Measurements from ENCODE around the gene E2F6. TPM values are rescaled to one million over a fixed set of nuclear protein-coding genes. Genes with fewer than 3 reads are reported as not detected.

E2F6 gene
- total and polyA plus RNA-seq, 2 donors = 8.3 to 11.0 TPM

DNA sequence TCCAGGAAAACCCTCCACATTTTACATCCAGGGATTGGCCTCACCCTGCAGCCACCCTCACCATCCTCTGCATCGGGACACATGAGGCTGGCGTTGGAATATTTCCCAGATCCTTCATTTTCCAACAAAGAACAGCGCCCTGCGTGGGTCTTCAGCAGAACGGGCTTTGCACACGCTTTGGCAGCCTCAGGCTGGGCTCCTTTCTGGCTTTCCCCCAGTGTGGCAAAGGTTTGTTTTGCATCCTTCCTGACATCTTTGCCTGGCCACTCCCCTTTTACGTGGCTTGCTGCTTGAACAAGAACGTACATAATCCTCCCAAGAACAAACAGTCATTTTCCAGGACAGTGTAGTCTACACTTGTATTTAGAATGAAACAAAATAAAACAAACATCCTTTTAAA lies 42.3 kb upstream of the E2F6 start:
- no peak overlapping the region for H3K27ac ChIP-seq (ENCODE audit: low read depth in 1 of 2, low read length in 1 of 2)
- H3K36me3 ChIP-seq (ENCODE audit: control insufficient read depth in 2 of 2, insufficient read depth in 2 of 2, low read length in 1 of 2) = no peaks in the 10 kb centered on the region
- no peak overlapping the region for H3K4me3 ChIP-seq (ENCODE audit: low read length in 2 of 2)
- H3K9me3 ChIP-seq (ENCODE audit: control insufficient read depth in 2 of 2, insufficient read depth in 1 of 2, low read length in 1 of 2) = no peaks in the 10 kb centered on the region
- H3K4me1 ChIP-seq (ENCODE audit: control insufficient read depth in 2 of 2, insufficient read depth in 2 of 2, low read length in 2 of 2) = no peaks in the 10 kb centered on the region
- WGBS = 89% methylated on average over 8 of the region's 8 CpGs
- no peak for DNase-seq (ENCODE audit: low read depth in 6 of 9, low spot score in 9 of 9)
- H3K27me3 ChIP-seq (ENCODE audit: control insufficient read depth in 2 of 2, insufficient read depth in 1 of 2, low read length in 1 of 2) = peaks cover 0 to 2% of the 10 kb centered on the region in 2 donors

DNA sequence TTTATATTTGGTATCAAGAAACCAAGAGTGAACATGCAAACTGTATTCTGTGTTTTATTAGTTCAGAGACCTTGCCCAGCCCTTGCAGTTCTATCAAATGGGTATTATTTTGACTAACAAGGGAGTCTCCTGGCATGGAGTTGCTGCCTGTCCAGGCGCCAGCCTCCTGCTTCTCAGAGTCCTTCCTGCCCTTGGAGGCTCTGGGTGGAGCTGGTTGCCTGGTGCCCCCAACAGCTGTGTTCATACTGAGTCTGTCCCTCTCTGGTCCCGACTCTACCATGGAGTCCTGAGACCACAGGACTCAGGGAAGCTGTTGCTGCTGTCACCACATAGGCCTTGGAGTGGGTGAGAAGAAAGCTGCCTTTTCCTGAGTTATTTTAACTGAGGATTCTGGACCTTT lies 41.6 kb upstream of the E2F6 start:
- H3K9me3 ChIP-seq (ENCODE audit: control insufficient read depth in 2 of 2, insufficient read depth in 1 of 2, low read length in 1 of 2) = no peaks in the 10 kb centered on the region
- DNase-seq (ENCODE audit: low read depth in 6 of 9, low spot score in 9 of 9) = no peak
- H3K27ac ChIP-seq (ENCODE audit: low read depth in 1 of 2, low read length in 1 of 2) = no peak overlapping the region
- H3K36me3 ChIP-seq (ENCODE audit: control insufficient read depth in 2 of 2, insufficient read depth in 2 of 2, low read length in 1 of 2) = no peaks in the 10 kb centered on the region
- H3K27me3 ChIP-seq (ENCODE audit: control insufficient read depth in 2 of 2, insufficient read depth in 1 of 2, low read length in 1 of 2) = peaks cover 0 to 2% of the 10 kb centered on the region in 2 donors
- no peak overlapping the region for H3K4me3 ChIP-seq (ENCODE audit: low read length in 2 of 2)
- WGBS = 92% methylated on average over 2 of the region's 2 CpGs
- H3K4me1 ChIP-seq (ENCODE audit: control insufficient read depth in 2 of 2, insufficient read depth in 2 of 2, low read length in 2 of 2) = no peaks in the 10 kb centered on the region

DNA sequence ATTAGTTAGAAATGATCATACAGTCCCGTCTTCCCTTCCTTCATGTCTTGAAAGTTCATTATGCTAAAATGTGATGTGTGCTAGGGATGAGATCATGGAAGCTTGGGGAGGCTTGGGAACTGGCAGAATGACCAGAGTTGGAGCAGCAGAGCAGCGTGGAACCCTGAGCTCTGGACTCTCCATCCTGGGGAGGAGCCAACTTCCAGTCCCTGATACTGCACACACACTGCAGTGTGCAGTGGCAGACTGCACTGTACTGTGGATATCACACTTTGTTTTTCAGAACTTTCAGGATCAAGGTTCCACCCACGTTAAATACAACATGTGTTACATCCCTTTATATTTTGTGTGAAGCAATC lies 40.6 kb upstream of the E2F6 start:
- H3K27ac ChIP-seq (ENCODE audit: low read depth in 1 of 2, low read length in 1 of 2) = no peak overlapping the region
- no peaks in the 10 kb centered on the region for H3K9me3 ChIP-seq (ENCODE audit: control insufficient read depth in 2 of 2, insufficient read depth in 1 of 2, low read length in 1 of 2)
- no peak for DNase-seq (ENCODE audit: low read depth in 6 of 9, low spot score in 9 of 9)
- peaks cover 0 to 2% of the 10 kb centered on the region in 2 donors for H3K27me3 ChIP-seq (ENCODE audit: control insufficient read depth in 2 of 2, insufficient read depth in 1 of 2, low read length in 1 of 2)
- no peaks in the 10 kb centered on the region for H3K4me1 ChIP-seq (ENCODE audit: control insufficient read depth in 2 of 2, insufficient read depth in 2 of 2, low read length in 2 of 2)
- no peak overlapping the region for H3K4me3 ChIP-seq (ENCODE audit: low read length in 2 of 2)
- WGBS = 64% methylated on average over 3 of the region's 3 CpGs
- no peaks in the 10 kb centered on the region for H3K36me3 ChIP-seq (ENCODE audit: control insufficient read depth in 2 of 2, insufficient read depth in 2 of 2, low read length in 1 of 2)

DNA sequence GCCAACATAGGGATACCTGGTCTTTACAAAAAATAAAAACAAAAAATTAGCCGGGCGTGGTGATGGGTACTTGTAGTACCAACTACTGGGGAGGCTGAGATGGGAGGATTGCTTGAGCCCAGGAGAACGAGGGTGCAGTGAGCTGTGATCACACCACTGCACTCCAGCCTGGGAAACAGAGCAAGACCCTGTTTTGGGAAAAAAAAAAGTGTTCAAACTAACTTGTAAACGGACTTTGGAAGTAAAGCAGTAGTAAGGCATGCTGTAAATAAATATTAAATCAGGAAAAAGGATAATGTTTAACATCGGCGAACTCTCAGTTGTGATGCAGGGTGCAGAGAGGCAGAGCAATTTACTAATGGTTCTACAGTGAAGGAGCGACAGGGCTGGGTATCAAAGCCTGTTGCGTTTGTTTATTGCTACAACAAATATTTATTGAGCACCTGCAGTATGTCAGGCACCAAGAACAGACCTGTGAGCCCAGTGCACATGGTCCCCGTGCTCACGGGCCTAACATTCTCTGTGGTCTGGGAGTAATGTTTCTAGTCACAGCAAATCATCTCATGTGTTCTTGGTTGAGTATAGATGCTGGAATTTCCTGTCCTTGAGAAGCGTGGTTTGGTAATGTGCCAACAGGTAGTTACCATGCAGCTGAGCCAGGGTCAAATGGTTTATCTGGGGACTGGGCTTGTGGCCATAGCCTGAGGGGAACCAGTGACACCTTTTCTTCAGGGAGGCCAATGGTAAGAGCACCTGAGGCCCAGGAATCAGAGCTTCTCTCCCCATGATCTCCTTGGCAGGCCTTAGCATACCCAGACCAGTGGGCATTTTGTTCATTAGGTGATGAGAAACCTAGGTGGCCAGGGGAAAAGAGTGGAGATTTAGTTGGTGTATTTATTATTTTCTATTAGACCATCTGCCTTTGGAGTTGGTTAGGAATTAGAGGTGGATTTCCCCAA lies 40.0 kb upstream of the E2F6 start:
- Histone ChIP-seq H3K9me3 (ENCODE audit: control insufficient read depth in 2 of 2, insufficient read depth in 1 of 2, low read length in 1 of 2) (no peaks in the 10 kb centered on the region), H3K27ac (ENCODE audit: low read depth in 1 of 2, low read length in 1 of 2) (no peak overlapping the region), H3K36me3 (ENCODE audit: control insufficient read depth in 2 of 2, insufficient read depth in 2 of 2, low read length in 1 of 2) (no peaks in the 10 kb centered on the region), H3K27me3 (ENCODE audit: control insufficient read depth in 2 of 2, insufficient read depth in 1 of 2, low read length in 1 of 2) (no peaks in the 10 kb centered on the region), H3K4me3 (ENCODE audit: low read length in 2 of 2) (no peak overlapping the region), H3K4me1 (ENCODE audit: control insufficient read depth in 2 of 2, insufficient read depth in 2 of 2, low read length in 2 of 2) (no peaks in the 10 kb centered on the region)
- whole genome bisulfite sequencing = 77% methylated on average over 11 of the region's 11 CpGs
- no peak for DNase-seq (ENCODE audit: low read depth in 6 of 9, low spot score in 9 of 9)

DNA sequence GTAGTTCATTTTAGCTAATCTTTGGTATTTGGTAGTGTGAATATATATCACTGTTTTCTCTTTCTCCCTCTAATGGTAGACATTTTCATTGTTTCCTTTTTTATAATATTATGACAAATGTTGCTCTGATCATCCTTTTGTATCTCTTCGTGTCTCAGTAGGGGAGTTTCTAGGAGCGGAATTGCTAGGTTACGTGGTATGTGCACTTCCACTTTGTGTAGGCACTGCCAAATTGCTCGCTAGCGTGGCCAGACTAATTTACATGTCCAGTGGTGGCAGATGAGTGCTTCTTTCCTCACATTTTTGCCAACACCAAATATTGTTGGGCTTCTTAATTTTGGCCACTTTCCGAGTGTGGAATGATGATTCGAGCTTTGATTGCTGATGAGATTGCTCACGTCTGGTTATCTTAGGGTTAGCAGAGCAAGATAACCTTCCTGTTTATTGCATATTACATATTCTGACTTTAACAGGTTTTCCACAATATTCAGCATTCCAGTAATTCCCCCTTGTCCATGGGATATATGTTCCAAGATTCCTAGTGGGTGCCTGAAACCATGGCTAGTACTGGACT lies 37.5 kb upstream of the E2F6 start:
- no peaks in the 10 kb centered on the region for H3K36me3 ChIP-seq (ENCODE audit: control insufficient read depth in 2 of 2, insufficient read depth in 2 of 2, low read length in 1 of 2)
- H3K4me1 ChIP-seq (ENCODE audit: control insufficient read depth in 2 of 2, insufficient read depth in 2 of 2, low read length in 2 of 2) = no peaks in the 10 kb centered on the region
- peaks cover 0 to 6% of the 10 kb centered on the region in 2 donors for H3K27me3 ChIP-seq (ENCODE audit: control insufficient read depth in 2 of 2, insufficient read depth in 1 of 2, low read length in 1 of 2)
- H3K27ac ChIP-seq (ENCODE audit: low read depth in 1 of 2, low read length in 1 of 2) = no peak overlapping the region
- H3K4me3 ChIP-seq (ENCODE audit: low read length in 2 of 2) = no peak overlapping the region
- 73% methylated on average over 8 of the region's 8 CpGs for WGBS
- H3K9me3 ChIP-seq (ENCODE audit: control insufficient read depth in 2 of 2, insufficient read depth in 1 of 2, low read length in 1 of 2) = no peaks in the 10 kb centered on the region
- DNase-seq (ENCODE audit: low read depth in 6 of 9, low spot score in 9 of 9) = no peak

DNA sequence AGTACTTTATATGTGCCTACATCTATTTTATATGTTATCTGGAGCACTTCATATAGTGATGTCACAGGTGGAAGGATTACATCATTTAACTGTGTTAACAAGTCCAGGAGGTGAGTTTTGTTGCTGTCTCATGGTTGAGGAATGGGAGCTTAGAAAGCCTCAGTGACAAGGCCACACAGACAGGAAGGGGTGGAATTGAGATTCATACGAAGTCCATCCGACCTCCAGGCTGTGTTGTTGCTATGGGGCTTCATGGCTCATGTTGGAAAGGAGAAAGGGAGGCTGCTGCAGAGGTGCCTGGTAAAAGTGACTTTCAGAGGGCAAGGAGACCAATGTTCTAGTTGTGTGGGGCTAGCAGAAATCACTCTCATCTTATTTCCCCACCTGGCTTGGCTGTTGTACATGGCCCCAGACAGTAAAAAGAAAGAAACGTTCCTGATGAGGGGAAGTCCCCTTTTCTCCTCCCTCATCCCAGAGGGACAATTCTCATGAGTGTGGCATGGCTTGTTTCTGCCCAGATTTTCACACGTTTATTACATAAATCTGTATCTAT lies 36.9 kb upstream of the E2F6 start:
- H3K9me3 ChIP-seq (ENCODE audit: control insufficient read depth in 2 of 2, insufficient read depth in 1 of 2, low read length in 1 of 2) = no peaks in the 10 kb centered on the region
- H3K4me1 ChIP-seq (ENCODE audit: control insufficient read depth in 2 of 2, insufficient read depth in 2 of 2, low read length in 2 of 2) = no peaks in the 10 kb centered on the region
- H3K27ac ChIP-seq (ENCODE audit: low read depth in 1 of 2, low read length in 1 of 2) = no peak overlapping the region
- H3K27me3 ChIP-seq (ENCODE audit: control insufficient read depth in 2 of 2, insufficient read depth in 1 of 2, low read length in 1 of 2) = peaks cover 0 to 8% of the 10 kb centered on the region in 2 donors
- DNase-seq (ENCODE audit: low read depth in 6 of 9, low spot score in 9 of 9) = no peak
- H3K36me3 ChIP-seq (ENCODE audit: control insufficient read depth in 2 of 2, insufficient read depth in 2 of 2, low read length in 1 of 2) = no peaks in the 10 kb centered on the region
- no peak overlapping the region for H3K4me3 ChIP-seq (ENCODE audit: low read length in 2 of 2)
- WGBS = 93% methylated on average over 4 of the region's 4 CpGs

DNA sequence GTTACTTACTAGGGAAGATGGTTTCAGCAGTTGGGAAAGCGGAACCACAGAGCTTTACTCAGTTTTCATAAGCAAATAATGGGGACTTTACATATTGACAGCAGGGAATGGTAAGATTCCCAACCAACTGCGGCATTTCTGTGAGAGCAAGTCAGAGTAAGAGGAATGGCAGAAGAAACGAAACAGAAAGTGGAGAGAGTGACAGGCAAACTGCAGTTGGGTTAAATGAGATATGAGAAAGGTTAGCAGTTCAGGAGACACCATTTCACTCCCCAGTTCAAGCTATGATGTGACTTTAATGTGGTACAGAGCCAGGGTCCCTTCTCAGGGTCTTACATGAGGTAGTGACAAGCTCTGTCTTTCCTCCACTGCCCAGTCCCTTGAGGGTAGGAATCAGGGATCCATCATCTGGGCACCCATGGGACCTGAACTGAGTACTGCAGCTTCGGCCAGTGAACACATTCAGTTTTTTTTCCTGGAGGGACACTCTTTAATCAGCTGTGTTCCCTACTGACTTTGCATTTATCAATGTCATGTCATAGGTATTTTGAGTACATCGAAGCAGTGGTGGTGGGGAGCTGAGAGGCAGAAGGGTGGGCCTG lies 34.8 kb upstream of the E2F6 start:
- no peaks in the 10 kb centered on the region for H3K36me3 ChIP-seq (ENCODE audit: control insufficient read depth in 2 of 2, insufficient read depth in 2 of 2, low read length in 1 of 2)
- no peak for DNase-seq (ENCODE audit: low read depth in 6 of 9, low spot score in 9 of 9)
- 91% methylated on average over 5 of the region's 5 CpGs for WGBS
- H3K27ac ChIP-seq (ENCODE audit: low read depth in 1 of 2, low read length in 1 of 2) = no peak overlapping the region
- H3K4me3 ChIP-seq (ENCODE audit: low read length in 2 of 2) = no peak overlapping the region
- no peaks in the 10 kb centered on the region for H3K4me1 ChIP-seq (ENCODE audit: control insufficient read depth in 2 of 2, insufficient read depth in 2 of 2, low read length in 2 of 2)
- H3K27me3 ChIP-seq (ENCODE audit: control insufficient read depth in 2 of 2, insufficient read depth in 1 of 2, low read length in 1 of 2) = peaks cover 0 to 13% of the 10 kb centered on the region in 2 donors
- H3K9me3 ChIP-seq (ENCODE audit: control insufficient read depth in 2 of 2, insufficient read depth in 1 of 2, low read length in 1 of 2) = no peaks in the 10 kb centered on the region

DNA sequence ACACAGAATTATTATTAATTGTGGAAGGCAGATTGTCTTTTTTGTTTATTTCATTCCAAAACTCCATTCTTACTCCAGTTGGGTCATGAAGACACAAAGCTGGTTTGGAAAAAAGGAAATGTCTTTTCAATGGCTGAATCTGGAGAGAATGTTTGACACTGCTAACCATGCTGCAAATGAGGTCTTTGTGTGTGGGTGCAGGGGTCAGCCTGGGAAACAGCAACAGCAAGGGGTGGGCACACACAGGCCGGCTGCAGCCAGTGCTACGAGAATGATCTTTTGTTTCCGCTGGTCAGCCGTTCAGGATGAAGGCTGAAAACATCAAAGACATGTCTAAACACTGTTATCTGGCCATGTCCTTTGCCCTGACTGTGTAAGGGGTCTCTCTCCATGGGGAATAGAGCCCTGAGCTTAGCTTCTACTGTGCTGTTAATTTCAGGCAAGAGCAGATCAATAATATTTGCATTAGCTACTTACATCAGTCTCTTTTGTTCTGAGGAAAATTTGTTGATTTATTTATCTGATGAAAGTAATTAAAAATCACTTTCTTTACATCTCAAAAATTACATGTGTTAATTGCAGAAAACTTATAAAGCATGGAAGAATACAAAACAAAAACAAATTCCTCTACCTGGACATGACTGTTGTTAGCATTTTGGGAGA lies 33.3 kb upstream of the E2F6 start:
- peaks cover 0 to 23% of the 10 kb centered on the region in 2 donors for H3K27me3 ChIP-seq (ENCODE audit: control insufficient read depth in 2 of 2, insufficient read depth in 1 of 2, low read length in 1 of 2)
- WGBS = 90% methylated on average over 4 of the region's 4 CpGs
- H3K4me3 ChIP-seq (ENCODE audit: low read length in 2 of 2) = no peak overlapping the region
- no peak overlapping the region for H3K27ac ChIP-seq (ENCODE audit: low read depth in 1 of 2, low read length in 1 of 2)
- DNase-seq (ENCODE audit: low read depth in 6 of 9, low spot score in 9 of 9) = no peak
- H3K9me3 ChIP-seq (ENCODE audit: control insufficient read depth in 2 of 2, insufficient read depth in 1 of 2, low read length in 1 of 2) = no peaks in the 10 kb centered on the region
- no peaks in the 10 kb centered on the region for H3K4me1 ChIP-seq (ENCODE audit: control insufficient read depth in 2 of 2, insufficient read depth in 2 of 2, low read length in 2 of 2)
- no peaks in the 10 kb centered on the region for H3K36me3 ChIP-seq (ENCODE audit: control insufficient read depth in 2 of 2, insufficient read depth in 2 of 2, low read length in 1 of 2)
